HG03439 (cell line): Measurements from ENCODE around the gene HCCS.

ENCODE experiments used
- ATAC-seq: cut with Tn5 transposase; IDR thresholded peaks from one replicate; pipeline ENCODE4 v1.9.1; 2021; ENCODE audit warnings: mild to moderate bottlenecking, moderate library complexity; ENCODE audit not compliant: unreplicated experiment

Gene HCCS

GRCh38 chrX:11111037-11111851, at the start of gene HCCS:
HCCS (plus strand) TSS chrX:11111332; CDS start chrX:11112061, 729 bp downstream.
- peak; percentile 92 for ATAC-seq

- ATAC-seq = no peak
These were observed 46.9 kb upstream of the HCCS start for GRCh38 chrX:11064276-11064675.

GRCh38 chrX:11064851-11065600, 46.1 kb upstream of the HCCS start:
- ATAC-seq = no peak

- no peak for ATAC-seq
These were observed 44.3 kb upstream of the HCCS start for GRCh38 chrX:11066812-11067211.

- no peak for ATAC-seq
These were observed 37.8 kb upstream of the HCCS start for GRCh38 chrX:11073381-11073780.

- ATAC-seq = no peak
These were observed 30.3 kb upstream of the HCCS start for GRCh38 chrX:11080741-11081305.

- ATAC-seq = no peak
These were observed 29.6 kb upstream of the HCCS start for GRCh38 chrX:11081511-11081910.

GRCh38 chrX:11085305-11085704, 25.8 kb upstream of the HCCS start:
- ATAC-seq = no peak

- no peak for ATAC-seq
These were observed 21.3 kb upstream of the HCCS start for GRCh38 chrX:11089802-11090201.

- ATAC-seq = no peak
These were observed 13.2 kb upstream of the HCCS start for GRCh38 chrX:11097933-11098332.

- no peak for ATAC-seq
These were observed 11.7 kb upstream of the HCCS start for GRCh38 chrX:11099465-11099864.

- ATAC-seq = no peak
These were observed 10.7 kb upstream of the HCCS start for GRCh38 chrX:11100281-11101035.

GRCh38 chrX:11103006-11103405, 8.1 kb upstream of the HCCS start:
- ATAC-seq = no peak

- ATAC-seq = no peak
These were observed 7.4 kb upstream of the HCCS start for GRCh38 chrX:11103751-11104150.

GRCh38 chrX:11105080-11105479, 6.1 kb upstream of the HCCS start:
- no peak for ATAC-seq

- ATAC-seq = no peak
These were observed 2.7 kb upstream of the HCCS start for GRCh38 chrX:11108253-11108941.

GRCh38 chrX:11109968-11110367, 1.2 kb upstream of the HCCS start:
- ATAC-seq = no peak

- no peak for ATAC-seq
These were observed 815 bp downstream of the HCCS start for GRCh38 chrX:11111947-11112346.

- no peak for ATAC-seq
These were observed 2.6 kb downstream of the HCCS start for GRCh38 chrX:11113731-11114130.

- no peak for ATAC-seq
These were observed 6.6 kb downstream of the HCCS start for GRCh38 chrX:11117745-11118144.
